HEK293 (cell line): Measurements from ENCODE around the gene SUMO1.

Experiments
- CTCF ChIP-seq: fragments of 450-650 bp; formaldehyde crosslinking; IDR thresholded peaks from 2 replicates; pipeline ENCODE4 v1.5.1; 2016; ENCODE audit warnings: missing biosample characterization, missing genetic modification characterization
- IKZF3 ChIP-seq: fragments of 450-650 bp; IDR thresholded peaks from 2 replicates; pipeline ENCODE4 v1.5.0; 2018; ENCODE audit warnings: missing biosample characterization, mild to moderate bottlenecking, missing genetic modification characterization, moderate library complexity
- ZBTB49 ChIP-seq: fragments of 450-650 bp; formaldehyde crosslinking; IDR thresholded peaks from 2 replicates; pipeline ENCODE4 v1.5.1; 2016; ENCODE audit warnings: missing biosample characterization, missing genetic modification characterization, low read depth
- ZNF184 ChIP-seq: fragments of 450-650 bp; IDR thresholded peaks from 2 replicates; pipeline ENCODE4 v1.5.1; 2018; ENCODE audit warnings: missing biosample characterization, mild to moderate bottlenecking, missing genetic modification characterization
- ZNF202 ChIP-seq: fragments of 450-650 bp; formaldehyde crosslinking; IDR thresholded peaks from 2 replicates; pipeline ENCODE4 v1.5.1; 2016; ENCODE audit warnings: missing biosample characterization, missing genetic modification characterization, borderline replicate concordance
- ZNF274 ChIP-seq, 2 experiments: fragments of 200-500 bp in 1 of 2; fragments of 450-650 bp in 1 of 2; sonication (Bioruptor generic) in 1 of 2; formaldehyde crosslinking in 1 of 2; IDR thresholded peaks; 2 replicates each; pipeline versions ENCODE4 v1.5.1 to v1.6.1; 2014 to 2016; ENCODE audit warnings: borderline replicate concordance in 1 of 2, inconsistent platforms in 1 of 2, low read length in 1 of 2, missing biosample characterization in 1 of 2, missing genetic modification characterization in 1 of 2
- ZNF560 ChIP-seq: fragments of 450-650 bp; formaldehyde crosslinking; IDR thresholded peaks from 2 replicates; pipeline ENCODE4 v1.5.1; 2017; ENCODE audit warnings: missing biosample characterization, missing genetic modification characterization, borderline replicate concordance
- ZSCAN23 ChIP-seq: fragments of 450-650 bp; formaldehyde crosslinking; IDR thresholded peaks from 2 replicates; pipeline ENCODE4 v1.5.1; 2016; ENCODE audit warnings: missing biosample characterization, missing genetic modification characterization
- ZXDB ChIP-seq: fragments of 450-650 bp; formaldehyde crosslinking; IDR thresholded peaks from 2 replicates; pipeline ENCODE4 v1.5.1; 2016; ENCODE audit warnings: missing biosample characterization, missing genetic modification characterization
- TF ChIP-seq, protein P1 (sequence below): fragments of 450-650 bp; formaldehyde crosslinking; IDR thresholded peaks from 2 replicates; pipeline ENCODE4 v1.5.1; 2016; ENCODE audit warnings: missing biosample characterization, missing genetic modification characterization

DNA sequence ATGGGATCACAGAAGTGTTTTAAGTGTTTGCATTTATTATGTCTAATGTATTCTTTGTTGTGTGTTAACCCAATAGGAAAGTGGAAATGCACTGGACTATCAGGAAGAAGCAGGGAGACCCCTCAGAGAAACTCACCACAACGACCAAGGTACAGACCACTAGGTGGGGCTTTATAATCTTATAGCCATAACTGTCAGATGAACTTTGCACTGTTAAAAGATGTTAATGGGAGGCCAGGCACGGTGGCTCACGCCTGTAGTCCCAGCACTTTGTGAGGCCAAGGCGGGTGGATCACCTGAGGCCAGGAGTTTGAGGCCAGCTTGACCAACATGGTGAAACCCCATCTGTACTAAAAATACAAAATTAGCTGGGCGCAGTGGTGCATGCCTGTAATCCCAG, 73.2 kb downstream of the SUMO1 start:
- TF ChIP-seq CTCF (tag by site-specific recombination): no peak
- TF ChIP-seq, protein P1, sequence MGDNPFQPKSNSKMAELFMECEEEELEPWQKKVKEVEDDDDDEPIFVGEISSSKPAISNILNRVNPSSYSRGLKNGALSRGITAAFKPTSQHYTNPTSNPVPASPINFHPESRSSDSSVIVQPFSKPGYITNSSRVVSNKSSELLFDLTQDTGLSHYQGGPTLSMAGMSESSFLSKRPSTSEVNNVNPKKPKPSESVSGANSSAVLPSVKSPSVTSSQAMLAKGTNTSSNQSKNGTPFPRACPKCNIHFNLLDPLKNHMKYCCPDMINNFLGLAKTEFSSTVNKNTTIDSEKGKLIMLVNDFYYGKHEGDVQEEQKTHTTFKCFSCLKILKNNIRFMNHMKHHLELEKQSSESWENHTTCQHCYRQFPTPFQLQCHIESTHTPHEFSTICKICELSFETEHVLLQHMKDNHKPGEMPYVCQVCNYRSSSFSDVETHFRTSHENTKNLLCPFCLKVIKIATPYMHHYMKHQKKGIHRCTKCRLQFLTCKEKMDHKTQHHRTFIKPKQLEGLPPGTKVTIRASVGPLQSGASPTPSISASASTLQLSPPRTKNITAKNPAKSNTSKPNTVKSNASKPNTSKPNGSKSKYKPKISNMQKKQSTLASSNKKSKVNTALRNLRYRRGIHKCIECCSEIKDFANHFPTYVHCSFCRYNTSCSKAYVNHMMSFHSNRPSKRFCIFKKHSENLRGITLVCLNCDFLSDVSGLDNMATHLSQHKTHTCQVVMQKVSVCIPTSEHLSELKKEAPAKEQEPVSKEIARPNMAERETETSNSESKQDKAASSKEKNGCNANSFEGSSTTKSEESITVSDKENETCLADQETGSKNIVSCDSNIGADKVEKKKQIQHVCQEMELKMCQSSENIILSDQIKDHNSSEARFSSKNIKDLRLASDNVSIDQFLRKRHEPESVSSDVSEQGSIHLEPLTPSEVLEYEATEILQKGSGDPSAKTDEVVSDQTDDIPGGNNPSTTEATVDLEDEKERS (tag by site-specific recombination): no peak
- no peak for TF ChIP-seq ZBTB49 (tag by site-specific recombination)
- TF ChIP-seq ZXDB (tag by site-specific recombination): no peak
- no peak for TF ChIP-seq ZNF560
- TF ChIP-seq ZNF202 (tag by site-specific recombination): no peak
- no peak for TF ChIP-seq ZNF274 (IDR thresholded peaks at IDR 0.05; ENCODE audit: low read length)
- TF ChIP-seq ZNF274 (tag by site-specific recombination; IDR thresholded peaks at IDR 0.05; ENCODE audit: borderline replicate concordance): no peak
- TF ChIP-seq ZNF184 (tag by site-specific recombination): no peak
- no peak for TF ChIP-seq IKZF3 (tag by site-specific recombination)
- TF ChIP-seq ZSCAN23: no peak
